ENCODE results near the gene DGKB.
A peak's percentile ranks its signal among the peaks of the same experiment; 100 is the strongest.
"Not testable (repeated sequence)": the region's sequence is repeated elsewhere in the genome, so short reads cannot be mapped to it uniquely, and the experiment has no call there.

Gene DGKB

GRCh38 chr7:14286036-14286435 is 616.5 kb downstream of the DGKB start:
- no peak for DNase-seq (ENCODE audit: low read depth)
- H3K4me3 ChIP-seq (ENCODE audit: low read depth, low read length), result no peak overlapping the region
- TF ChIP-seq CTCF (conservative IDR thresholded peaks at IDR 0.05; ENCODE audit: low read depth, low read length), result no peak

GRCh38 chr7:14279065-14279871 is 623.3 kb downstream of the DGKB start:
- H3K4me3 ChIP-seq (ENCODE audit: low read depth, low read length), result peak overlapping the region; percentile 39

GRCh38 chr7:14275356-14275755 is 627.2 kb downstream of the DGKB start:
- TF ChIP-seq CTCF (conservative IDR thresholded peaks at IDR 0.05; ENCODE audit: low read depth, low read length), result no peak
- no peak overlapping the region for H3K4me3 ChIP-seq (ENCODE audit: low read depth, low read length)
- DNase-seq (ENCODE audit: low read depth), result no peak

More at GRCh38 chr7:14279065-14279871, 623.3 kb downstream of the DGKB start:
- DNase-seq (ENCODE audit: low read depth), result not testable (repeated sequence)

- H3K4me3 ChIP-seq (ENCODE audit: low read depth, low read length), result no peak overlapping the region
- TF ChIP-seq CTCF (conservative IDR thresholded peaks at IDR 0.05; ENCODE audit: low read depth, low read length), result no peak
- DNase-seq (ENCODE audit: low read depth), result no peak
Measured at GRCh38 chr7:14271441-14271840, 631.1 kb downstream of the DGKB start.

- no peak for TF ChIP-seq CTCF (conservative IDR thresholded peaks at IDR 0.05; ENCODE audit: low read depth, low read length)
- H3K4me3 ChIP-seq (ENCODE audit: low read depth, low read length), result no peak overlapping the region
- no peak for DNase-seq (ENCODE audit: low read depth)
Measured at GRCh38 chr7:14270099-14270498, 632.5 kb downstream of the DGKB start.

- no peak for DNase-seq (ENCODE audit: low read depth)
- TF ChIP-seq CTCF (conservative IDR thresholded peaks at IDR 0.05; ENCODE audit: low read depth, low read length), result no peak
- no peak overlapping the region for H3K4me3 ChIP-seq (ENCODE audit: low read depth, low read length)
Measured at GRCh38 chr7:14260011-14260410, 642.5 kb downstream of the DGKB start.

GRCh38 chr7:14258861-14259260 is 643.7 kb downstream of the DGKB start:
- no peak for TF ChIP-seq CTCF (conservative IDR thresholded peaks at IDR 0.05; ENCODE audit: low read depth, low read length)

More at GRCh38 chr7:14258861-14259260, 643.7 kb downstream of the DGKB start:
- H3K4me3 ChIP-seq (ENCODE audit: low read depth, low read length), result no peak overlapping the region
- no peak for DNase-seq (ENCODE audit: low read depth)
